HepG2 (cell line): ENCODE results near the gene MAN2A2. TPM values are rescaled to one million over a fixed set of nuclear protein-coding genes. Genes with fewer than 3 reads are reported as not detected.

ENCODE experiments used
- AKAP8 ChIP-seq: sonication (generic); formaldehyde crosslinking; IDR thresholded peaks from 2 replicates; pipeline ENCODE4 v1.5.1; 2020; ENCODE audit warnings: mild to moderate bottlenecking, missing genetic modification reagents
- DR1 ChIP-seq: sonication (generic); formaldehyde crosslinking; IDR thresholded peaks from 2 replicates; pipeline ENCODE4 v1.8.0; 2021; ENCODE audit warnings: mild to moderate bottlenecking, missing genetic modification reagents, inconsistent platforms
- FOSL2 ChIP-seq: sonication (generic); formaldehyde crosslinking; IDR thresholded peaks from 2 replicates; pipeline ENCODE4 v1.4.0; 2020; ENCODE audit warnings: missing genetic modification reagents
- GTF2F1 ChIP-seq: fragments of 150-350 bp; IDR thresholded peaks from 2 replicates; pipeline ENCODE4 v1.6.1; 2014; ENCODE audit warnings: low read length
- HNRNPK ChIP-seq: fragments of 200-400 bp; formaldehyde crosslinking; IDR thresholded peaks from 2 replicates; pipeline ENCODE4 v1.6.1; 2018; ENCODE audit warnings: low read length, low read depth, moderate library complexity, mild to moderate bottlenecking; ENCODE audit not compliant: poor library complexity, severe bottlenecking
- IRF1 ChIP-seq: sonication (generic); formaldehyde crosslinking; IDR thresholded peaks from 2 replicates; pipeline ENCODE4 v1.4.0; 2020; ENCODE audit warnings: low read depth, mild to moderate bottlenecking, missing genetic modification reagents
- NCOA1 ChIP-seq: sonication (generic); formaldehyde crosslinking; IDR thresholded peaks from 2 replicates; pipeline ENCODE4 v1.9.0; 2021; ENCODE audit warnings: missing genetic modification reagents
- PAXIP1 ChIP-seq: sonication (generic); formaldehyde crosslinking; conservative IDR thresholded peaks from 2 replicates; pipeline ENCODE4 v1.4.0; 2020; ENCODE audit warnings: mild to moderate bottlenecking, missing genetic modification reagents, moderate library complexity
- PRDM15 ChIP-seq: sonication (generic); formaldehyde crosslinking; IDR thresholded peaks from 2 replicates; pipeline ENCODE4 v1.4.0; 2020; ENCODE audit warnings: missing genetic modification reagents
- SKIL ChIP-seq: sonication (generic); formaldehyde crosslinking; IDR thresholded peaks from 2 replicates; pipeline ENCODE4 v1.8.0; 2022; ENCODE audit warnings: missing genetic modification reagents, mild to moderate bottlenecking, moderate library complexity, borderline replicate concordance
- YY1 ChIP-seq: IDR thresholded peaks from 2 replicates; pipeline ENCODE4 v1.6.1; 2011; ENCODE audit warnings: low read length, low read depth, moderate library complexity, mild to moderate bottlenecking; ENCODE audit not compliant: insufficient read depth, insufficient replicate concordance
- ZFYVE20 ChIP-seq: sonication (generic); formaldehyde crosslinking; IDR thresholded peaks from 2 replicates; pipeline ENCODE4 v1.8.0; 2023; ENCODE audit warnings: low read depth, mild to moderate bottlenecking, moderate library complexity, missing genetic modification reagents, borderline replicate concordance
- polyA plus RNA-seq, 8 experiments: library from polyadenylated mRNA; depleted of rRNA in 3 of 8; stranded (reverse) in 7 of 8; unstranded in 1 of 8; fragments of >200 nt; fragmentation: Illumina TruSeq in 4 of 8; extraction: Trizol in 4 of 8; gene quantifications; 2 replicates each; pipeline versions ENCODE4 v1.2.1 to v1.2.3, GENCODE V29; 2011 to 2016; ENCODE audit warnings: low read depth in 4 of 8, missing spikeins in 1 of 8, mixed read lengths in 1 of 8; ENCODE audit not compliant: insufficient read depth in 1 of 8
- total RNA-seq, 5 experiments: library from RNA; depleted of rRNA; stranded (reverse); fragments of >200 nt; fragmentation: Illumina TruSeq; extraction: Trizol; gene quantifications; 2 replicates each; pipeline ENCODE4 v1.2.3, GENCODE V29; 2016; ENCODE audit warnings: low read depth in 1 of 5
- TF ChIP-seq, protein P1 (sequence below): IDR thresholded peaks from 2 replicates; pipeline ENCODE4 v1.6.1; 2012; ENCODE audit warnings: low read length, improper control_type of control experiment

Gene MAN2A2
- total and polyA plus RNA-seq, 2 of the 13 experiments (the other 11 are each of a cell fraction or from before 2014, with no cell fraction given): 17.5 to 51.5 TPM

DNA sequence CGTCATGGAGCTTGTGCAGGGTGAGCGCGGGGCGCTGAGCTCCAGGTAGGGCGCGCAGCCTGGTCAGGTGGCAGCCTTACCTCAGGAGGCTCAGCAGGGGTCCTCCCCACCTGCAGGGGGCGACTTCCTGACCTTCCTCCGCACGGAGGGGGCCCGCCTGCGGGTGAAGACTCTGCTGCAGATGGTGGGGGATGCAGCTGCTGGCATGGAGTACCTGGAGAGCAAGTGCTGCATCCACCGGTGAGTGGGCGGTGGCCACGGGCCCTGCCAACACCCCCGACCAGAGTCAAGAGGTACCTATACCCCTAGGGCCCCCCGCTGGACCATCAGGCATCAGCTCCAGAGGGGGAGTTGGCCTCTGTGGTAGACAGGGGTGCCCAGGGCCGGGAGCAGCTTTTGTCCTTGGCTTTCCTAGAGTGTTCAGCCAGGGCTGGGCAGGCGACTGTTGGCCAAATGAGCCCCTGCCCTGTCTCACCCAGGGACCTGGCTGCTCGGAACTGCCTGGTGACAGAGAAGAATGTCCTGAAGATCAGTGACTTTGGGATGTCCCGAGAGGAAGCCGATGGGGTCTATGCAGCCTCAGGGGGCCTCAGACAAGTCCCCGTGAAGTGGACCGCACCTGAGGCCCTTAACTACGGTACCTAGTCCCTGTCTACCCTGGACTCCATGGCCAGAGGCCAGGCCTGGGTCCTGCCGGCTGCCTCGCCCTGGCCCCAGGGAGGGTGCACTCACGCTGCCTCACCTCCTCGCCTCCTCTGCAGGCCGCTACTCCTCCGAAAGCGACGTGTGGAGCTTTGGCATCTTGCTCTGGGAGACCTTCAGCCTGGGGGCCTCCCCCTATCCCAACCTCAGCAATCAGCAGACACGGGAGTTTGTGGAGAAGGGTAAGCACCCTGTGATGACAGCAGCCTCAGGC, 9.7 kb upstream of the MAN2A2 start (continued):
- TF ChIP-seq PRDM15 (CRISPR knock-in tag): no peak
- no peak for TF ChIP-seq NCOA1
- TF ChIP-seq SKIL: no peak
- TF ChIP-seq PAXIP1: no peak
- TF ChIP-seq YY1: peak; percentile 77
- TF ChIP-seq FOSL2: no peak
- no peak for TF ChIP-seq IRF1
- TF ChIP-seq HNRNPK: no peak
- no peak for TF ChIP-seq ZFYVE20 (CRISPR knock-in tag)
- TF ChIP-seq AKAP8 (CRISPR knock-in tag): no peak
- TF ChIP-seq, protein P1, sequence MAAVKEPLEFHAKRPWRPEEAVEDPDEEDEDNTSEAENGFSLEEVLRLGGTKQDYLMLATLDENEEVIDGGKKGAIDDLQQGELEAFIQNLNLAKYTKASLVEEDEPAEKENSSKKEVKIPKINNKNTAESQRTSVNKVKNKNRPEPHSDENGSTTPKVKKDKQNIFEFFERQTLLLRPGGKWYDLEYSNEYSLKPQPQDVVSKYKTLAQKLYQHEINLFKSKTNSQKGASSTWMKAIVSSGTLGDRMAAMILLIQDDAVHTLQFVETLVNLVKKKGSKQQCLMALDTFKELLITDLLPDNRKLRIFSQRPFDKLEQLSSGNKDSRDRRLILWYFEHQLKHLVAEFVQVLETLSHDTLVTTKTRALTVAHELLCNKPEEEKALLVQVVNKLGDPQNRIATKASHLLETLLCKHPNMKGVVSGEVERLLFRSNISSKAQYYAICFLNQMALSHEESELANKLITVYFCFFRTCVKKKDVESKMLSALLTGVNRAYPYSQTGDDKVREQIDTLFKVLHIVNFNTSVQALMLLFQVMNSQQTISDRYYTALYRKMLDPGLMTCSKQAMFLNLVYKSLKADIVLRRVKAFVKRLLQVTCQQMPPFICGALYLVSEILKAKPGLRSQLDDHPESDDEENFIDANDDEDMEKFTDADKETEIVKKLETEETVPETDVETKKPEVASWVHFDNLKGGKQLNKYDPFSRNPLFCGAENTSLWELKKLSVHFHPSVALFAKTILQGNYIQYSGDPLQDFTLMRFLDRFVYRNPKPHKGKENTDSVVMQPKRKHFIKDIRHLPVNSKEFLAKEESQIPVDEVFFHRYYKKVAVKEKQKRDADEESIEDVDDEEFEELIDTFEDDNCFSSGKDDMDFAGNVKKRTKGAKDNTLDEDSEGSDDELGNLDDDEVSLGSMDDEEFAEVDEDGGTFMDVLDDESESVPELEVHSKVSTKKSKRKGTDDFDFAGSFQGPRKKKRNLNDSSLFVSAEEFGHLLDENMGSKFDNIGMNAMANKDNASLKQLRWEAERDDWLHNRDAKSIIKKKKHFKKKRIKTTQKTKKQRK: no peak
- TF ChIP-seq DR1 (CRISPR knock-in tag): no peak
- TF ChIP-seq GTF2F1: no peak
